ENCODE results near the gene ATPAF2.
"Not testable (repeated sequence)": the region's sequence is repeated elsewhere in the genome, so short reads cannot be mapped to it uniquely, and the experiment has no call there.

Gene ATPAF2

DNA sequence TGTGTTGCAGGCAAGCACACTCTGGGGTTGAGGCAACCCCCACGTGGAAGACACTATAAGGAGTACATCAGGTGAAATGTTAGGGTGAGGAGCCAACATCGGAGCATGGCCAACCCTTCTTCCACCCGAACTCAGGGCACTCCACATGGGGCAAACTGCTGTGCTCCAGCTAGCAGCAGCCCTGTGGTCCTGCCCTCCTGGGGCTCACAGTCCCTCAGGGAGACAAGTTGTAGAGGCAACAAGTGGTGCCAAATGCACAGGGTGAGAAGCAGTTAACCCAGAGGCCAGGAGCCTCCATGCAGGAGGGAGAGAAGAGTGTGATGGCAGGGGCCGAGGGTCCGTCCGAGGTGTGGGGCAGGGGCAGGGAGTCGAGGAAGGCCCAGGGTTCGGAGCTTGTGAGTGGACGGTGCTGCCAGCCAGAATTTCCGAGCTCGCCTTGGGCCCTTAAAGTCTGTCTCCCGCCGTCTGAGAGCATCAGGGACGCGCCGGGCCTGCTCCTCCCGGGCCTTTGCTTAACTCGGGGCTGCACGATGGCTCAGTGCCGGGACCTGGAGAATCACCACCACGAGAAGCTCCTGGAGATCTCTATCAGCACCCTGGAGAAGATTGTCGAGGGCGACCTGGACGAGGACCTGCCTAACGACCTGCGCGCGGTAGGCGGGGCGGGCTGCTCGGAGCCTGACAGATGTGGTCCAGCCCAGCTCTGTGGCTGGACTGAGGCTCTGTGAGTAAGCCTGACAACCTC, 32.3 kb downstream of the ATPAF2 start:
- Histone ChIP-seq H3K9me3 (ENCODE audit: insufficient read depth, low read depth, low read length) (no peaks in the 10 kb centered on the region), H3K4me1 (ENCODE audit: insufficient read depth, low read length) (no peaks in the 10 kb centered on the region), H3K27ac (ENCODE audit: low read length) (no peak overlapping the region), H3K36me3 (ENCODE audit: insufficient read depth, low read depth, low read length) (no peaks in the 10 kb centered on the region), H3K9ac (ENCODE audit: low read depth, low read length) (no peak overlapping the region), H3K27me3 (ENCODE audit: insufficient read depth, low read length) (no peaks in the 10 kb centered on the region), H3K4me3 (ENCODE audit: low read length) (no peak overlapping the region)

DNA sequence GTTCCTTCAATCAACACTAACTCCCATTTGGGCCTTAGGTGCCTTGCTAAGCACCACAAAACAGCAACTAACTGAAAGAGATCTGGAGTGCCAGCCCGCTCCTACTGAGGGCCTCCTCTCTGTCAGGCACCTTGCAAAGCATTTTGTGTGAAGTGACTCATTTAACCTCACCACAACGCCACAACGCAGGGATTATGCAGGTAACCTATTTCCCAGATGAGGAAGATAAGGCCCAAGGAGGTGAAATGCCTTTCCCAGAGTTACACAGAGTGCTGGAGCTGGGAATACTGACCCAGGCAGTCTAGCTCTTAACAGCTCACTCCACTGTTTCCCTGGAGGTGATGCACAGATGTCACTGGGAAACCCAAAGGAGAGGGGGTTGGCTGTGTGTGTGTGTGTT, 33.5 kb downstream of the ATPAF2 start:
- Histone ChIP-seq H3K27ac (ENCODE audit: low read length) (no peak overlapping the region), H3K36me3 (ENCODE audit: insufficient read depth, low read depth, low read length) (no peaks in the 10 kb centered on the region), H3K4me3 (ENCODE audit: low read length) (no peak overlapping the region), H3K9me3 (ENCODE audit: insufficient read depth, low read depth, low read length) (no peaks in the 10 kb centered on the region), H3K27me3 (ENCODE audit: insufficient read depth, low read length) (no peaks in the 10 kb centered on the region), H3K4me1 (ENCODE audit: insufficient read depth, low read length) (no peaks in the 10 kb centered on the region), H3K9ac (ENCODE audit: low read depth, low read length) (no peak overlapping the region)

DNA sequence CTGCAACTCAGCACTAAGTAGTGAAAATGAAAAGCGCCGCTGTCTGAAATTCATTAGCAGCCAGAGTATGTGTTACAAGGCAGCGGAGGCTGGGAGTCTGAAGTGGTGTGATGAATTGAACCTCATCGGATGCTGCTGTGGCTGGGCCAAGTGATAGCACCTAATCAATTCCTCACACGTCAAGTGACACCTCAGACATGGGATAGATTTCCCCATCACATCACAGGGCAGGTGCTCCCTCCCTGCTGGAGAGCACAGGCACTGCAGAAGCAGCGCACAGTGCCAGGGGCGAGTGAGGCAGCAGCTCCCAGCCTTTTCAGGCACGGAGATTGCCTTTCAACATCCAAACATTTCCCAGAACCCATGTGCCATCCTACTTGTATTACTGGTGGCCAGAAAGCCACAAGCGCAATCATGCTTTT, 34.1 kb downstream of the ATPAF2 start:
- no peaks in the 10 kb centered on the region for H3K4me1 ChIP-seq (ENCODE audit: insufficient read depth, low read length)
- H3K27me3 ChIP-seq (ENCODE audit: insufficient read depth, low read length), result no peaks in the 10 kb centered on the region
- no peak overlapping the region for H3K27ac ChIP-seq (ENCODE audit: low read length)
- H3K4me3 ChIP-seq (ENCODE audit: low read length), result no peak overlapping the region
- H3K9me3 ChIP-seq (ENCODE audit: insufficient read depth, low read depth, low read length), result no peaks in the 10 kb centered on the region
- H3K36me3 ChIP-seq (ENCODE audit: insufficient read depth, low read depth, low read length), result no peaks in the 10 kb centered on the region
- no peak overlapping the region for H3K9ac ChIP-seq (ENCODE audit: low read depth, low read length)

- H3K9ac ChIP-seq (ENCODE audit: low read depth, low read length), result no peak overlapping the region
- no peaks in the 10 kb centered on the region for H3K4me1 ChIP-seq (ENCODE audit: insufficient read depth, low read length)
- no peaks in the 10 kb centered on the region for H3K36me3 ChIP-seq (ENCODE audit: insufficient read depth, low read depth, low read length)
- H3K4me3 ChIP-seq (ENCODE audit: low read length), result no peak overlapping the region
- no peak overlapping the region for H3K27ac ChIP-seq (ENCODE audit: low read length)
- H3K9me3 ChIP-seq (ENCODE audit: insufficient read depth, low read depth, low read length), result no peaks in the 10 kb centered on the region
- no peaks in the 10 kb centered on the region for H3K27me3 ChIP-seq (ENCODE audit: insufficient read depth, low read length)
These were observed 34.6 kb downstream of the ATPAF2 start for GRCh38 chr17:18004345-18004744.

DNA sequence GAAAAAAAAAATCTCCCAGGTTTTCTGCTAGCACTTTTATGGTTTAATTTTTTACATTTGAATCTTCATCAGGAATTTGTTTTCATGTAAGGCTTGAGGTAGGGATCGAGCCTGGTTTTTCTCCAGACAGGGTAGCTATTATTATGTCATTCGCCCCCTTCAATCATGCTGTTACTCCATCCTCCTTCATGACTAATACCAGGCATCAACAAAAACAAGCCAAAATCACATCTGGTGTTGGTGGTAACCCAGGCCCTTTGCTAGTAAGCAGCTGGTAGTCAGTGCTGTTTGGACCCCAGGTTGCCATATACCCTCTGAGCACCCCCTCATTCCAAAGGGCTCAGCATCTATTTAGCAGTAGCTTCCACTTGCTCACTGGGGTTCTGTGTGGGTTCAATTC, 36.8 kb downstream of the ATPAF2 start:
- no peaks in the 10 kb centered on the region for H3K4me1 ChIP-seq (ENCODE audit: insufficient read depth, low read length)
- H3K9me3 ChIP-seq (ENCODE audit: insufficient read depth, low read depth, low read length), result no peaks in the 10 kb centered on the region
- no peaks in the 10 kb centered on the region for H3K36me3 ChIP-seq (ENCODE audit: insufficient read depth, low read depth, low read length)
- H3K27ac ChIP-seq (ENCODE audit: low read length), result no peak overlapping the region
- H3K9ac ChIP-seq (ENCODE audit: low read depth, low read length), result no peak overlapping the region
- no peak overlapping the region for H3K4me3 ChIP-seq (ENCODE audit: low read length)
- no peaks in the 10 kb centered on the region for H3K27me3 ChIP-seq (ENCODE audit: insufficient read depth, low read length)

DNA sequence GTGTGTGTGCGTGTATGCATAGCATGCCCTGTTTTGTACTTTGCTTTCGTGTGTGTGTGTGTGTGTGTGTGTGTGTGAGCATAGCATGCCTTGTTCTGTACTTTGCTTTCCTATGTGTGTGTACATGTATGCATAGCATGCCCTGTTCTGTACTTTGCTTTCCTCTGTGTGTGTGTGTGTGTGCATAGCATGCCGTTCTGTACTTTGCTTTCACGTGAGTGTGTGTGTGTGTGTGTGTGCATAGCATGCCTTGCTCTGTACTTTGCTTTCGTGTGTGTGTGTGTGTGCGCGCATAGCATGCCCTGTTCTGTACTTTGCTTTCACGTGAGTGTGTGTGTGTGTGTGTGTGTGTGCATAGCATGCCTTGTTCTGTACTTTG, 38.9 kb downstream of the ATPAF2 start:
- Histone ChIP-seq H3K27me3 (ENCODE audit: insufficient read depth, low read length) (no peaks in the 10 kb centered on the region), H3K36me3 (ENCODE audit: insufficient read depth, low read depth, low read length) (no peaks in the 10 kb centered on the region), H3K4me1 (ENCODE audit: insufficient read depth, low read length) (no peaks in the 10 kb centered on the region), H3K9ac (ENCODE audit: low read depth, low read length) (no peak overlapping the region), H3K27ac (ENCODE audit: low read length) (no peak overlapping the region), H3K9me3 (ENCODE audit: insufficient read depth, low read depth, low read length) (no peaks in the 10 kb centered on the region), H3K4me3 (ENCODE audit: low read length) (no peak overlapping the region)

DNA sequence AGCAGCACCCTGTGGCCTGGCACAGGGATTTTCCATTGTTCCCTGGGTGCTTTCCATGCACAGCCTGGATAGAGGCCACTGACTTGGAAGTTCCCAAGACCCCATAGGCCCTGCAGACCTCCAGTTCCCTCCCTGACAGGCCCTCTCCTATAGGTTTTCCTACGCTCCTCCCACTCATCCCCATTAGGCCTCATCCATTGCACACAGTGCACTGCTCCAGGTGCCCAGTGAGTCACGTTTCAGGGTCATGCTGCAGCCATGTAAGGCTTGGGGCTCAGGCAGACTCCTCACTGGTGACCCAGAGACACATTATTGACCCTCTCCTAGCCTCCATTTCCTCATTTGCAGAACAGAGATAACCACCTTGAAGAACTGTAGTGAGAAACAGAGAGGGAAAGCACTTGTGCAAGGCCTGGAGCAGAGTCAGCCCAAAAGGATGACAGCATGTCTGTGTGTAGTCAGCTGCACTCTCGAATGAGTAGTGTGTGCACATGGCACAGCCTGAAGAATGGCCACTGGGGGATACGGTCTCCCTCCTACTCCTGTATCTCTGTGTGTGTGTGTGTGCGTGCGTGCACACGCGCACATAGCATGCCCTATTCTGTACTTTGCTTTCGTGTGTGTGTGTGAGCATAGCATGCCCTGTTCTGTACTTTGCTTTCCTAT, 39.5 kb downstream of the ATPAF2 start:
- no peak overlapping the region for H3K4me3 ChIP-seq (ENCODE audit: low read length)
- H3K27ac ChIP-seq (ENCODE audit: low read length), result no peak overlapping the region
- no peaks in the 10 kb centered on the region for H3K9me3 ChIP-seq (ENCODE audit: insufficient read depth, low read depth, low read length)

DNA sequence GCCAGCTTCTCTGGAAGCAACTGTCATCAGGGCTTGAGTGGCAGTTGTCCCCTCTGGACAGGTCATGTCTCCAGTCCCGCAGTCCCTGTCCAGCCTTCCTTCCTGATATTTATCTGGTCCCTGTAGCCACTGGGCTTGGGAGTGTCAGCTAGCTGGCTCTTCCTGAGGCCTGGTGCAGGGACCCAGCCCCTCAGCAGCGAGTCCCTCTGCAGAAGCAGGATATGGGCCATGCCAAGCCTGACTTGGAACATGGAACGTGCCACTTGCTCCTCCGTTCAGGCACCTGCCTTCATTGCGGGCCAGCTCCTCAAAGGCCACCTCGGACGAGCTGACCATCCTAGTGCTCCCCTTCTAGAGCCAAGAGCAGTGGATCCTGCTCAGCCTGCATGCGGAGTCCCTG, 40.0 kb downstream of the ATPAF2 start:
- peaks cover 3% of the 10 kb centered on the region; the same call in 1 of the 2 replicates for H3K4me1 ChIP-seq (ENCODE audit: insufficient read depth, low read length)
- H3K9ac ChIP-seq (ENCODE audit: low read depth, low read length), result no peak overlapping the region
- no peaks in the 10 kb centered on the region for H3K9me3 ChIP-seq (ENCODE audit: insufficient read depth, low read depth, low read length)
- H3K27ac ChIP-seq (ENCODE audit: low read length), result no peak overlapping the region
- H3K36me3 ChIP-seq (ENCODE audit: insufficient read depth, low read depth, low read length), result no peaks in the 10 kb centered on the region
- H3K4me3 ChIP-seq (ENCODE audit: low read length), result no peak overlapping the region
- H3K27me3 ChIP-seq (ENCODE audit: insufficient read depth, low read length), result no peaks in the 10 kb centered on the region

More for the DNA sequence above, 39.5 kb downstream of the ATPAF2 start:
- H3K4me1 ChIP-seq (ENCODE audit: insufficient read depth, low read length), result peaks cover 2% of the 10 kb centered on the region; the same call in 1 of the 2 replicates
- no peaks in the 10 kb centered on the region for H3K36me3 ChIP-seq (ENCODE audit: insufficient read depth, low read depth, low read length)
- H3K9ac ChIP-seq (ENCODE audit: low read depth, low read length), result no peak overlapping the region
- no peaks in the 10 kb centered on the region for H3K27me3 ChIP-seq (ENCODE audit: insufficient read depth, low read length)

DNA sequence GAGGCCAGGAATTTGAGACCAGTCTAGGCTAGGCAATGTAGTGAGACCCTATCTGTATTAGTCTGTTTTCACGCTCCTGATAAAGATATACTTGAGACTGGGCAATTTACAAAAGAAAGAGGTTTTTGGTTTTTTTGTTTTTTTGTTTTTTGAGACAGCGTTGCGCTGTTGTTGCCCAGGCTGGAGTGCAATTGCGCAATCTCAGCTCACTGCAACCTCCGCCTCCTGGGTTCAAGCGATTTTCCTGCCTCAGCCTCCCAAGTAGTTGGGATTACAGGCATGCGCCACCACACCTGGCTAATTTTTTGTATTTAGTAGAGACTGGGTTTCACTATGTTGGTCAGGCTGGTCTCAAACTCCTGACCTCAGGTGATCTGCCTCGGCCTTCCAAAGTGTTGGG, 43.1 kb downstream of the ATPAF2 start:
- not testable (repeated sequence) for H3K9me3 ChIP-seq (ENCODE audit: insufficient read depth, low read depth, low read length); H3K9ac ChIP-seq (ENCODE audit: low read depth, low read length); H3K27ac ChIP-seq (ENCODE audit: low read length); H3K4me3 ChIP-seq (ENCODE audit: low read length); H3K36me3 ChIP-seq (ENCODE audit: insufficient read depth, low read depth, low read length); H3K4me1 ChIP-seq (ENCODE audit: insufficient read depth, low read length); H3K27me3 ChIP-seq (ENCODE audit: insufficient read depth, low read length)

DNA sequence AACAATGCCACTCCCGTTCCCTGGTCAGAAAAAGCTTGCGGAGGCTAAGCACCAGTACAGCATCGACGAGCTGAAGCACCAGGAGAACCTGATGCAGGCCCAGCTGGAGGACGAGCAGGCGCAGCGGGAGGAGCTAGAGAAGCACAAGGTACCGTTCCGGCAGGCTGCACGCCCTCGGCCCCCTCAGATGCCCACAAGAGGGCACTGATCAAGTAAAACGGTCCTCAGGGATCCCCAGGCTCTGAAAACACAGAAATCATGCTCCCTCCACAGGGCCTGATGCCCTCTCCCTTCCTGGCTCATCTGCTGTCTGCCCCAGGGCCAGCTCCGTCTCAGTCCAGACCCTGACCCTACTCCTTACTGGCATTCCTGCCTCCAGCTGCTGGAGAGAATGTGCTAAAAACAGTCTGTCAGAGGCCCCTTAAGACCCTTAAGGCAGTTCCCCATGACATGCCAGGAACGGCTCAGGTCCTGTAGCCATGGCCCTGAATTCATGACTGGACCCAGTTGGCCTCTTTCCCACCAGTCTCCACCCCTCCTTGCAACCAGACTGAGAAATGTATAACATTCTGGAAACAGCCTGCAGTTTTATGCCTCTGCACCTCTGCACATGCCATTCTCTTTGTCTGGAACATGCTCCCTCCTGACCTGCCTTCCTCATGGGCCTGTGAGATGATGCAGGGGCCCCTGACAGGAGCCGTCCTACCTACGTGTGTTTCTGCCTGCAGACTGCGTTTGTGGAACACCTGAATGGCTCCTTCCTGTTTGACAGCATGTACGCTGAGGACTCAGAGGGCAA, 44.5 kb downstream of the ATPAF2 start:
- no peak overlapping the region for H3K4me3 ChIP-seq (ENCODE audit: low read length)
- H3K27me3 ChIP-seq (ENCODE audit: insufficient read depth, low read length), result no peaks in the 10 kb centered on the region
- H3K9ac ChIP-seq (ENCODE audit: low read depth, low read length), result no peak overlapping the region
- no peak overlapping the region for H3K27ac ChIP-seq (ENCODE audit: low read length)
- peaks cover 3% of the 10 kb centered on the region; the same call in 1 of the 2 replicates for H3K4me1 ChIP-seq (ENCODE audit: insufficient read depth, low read length)
- H3K36me3 ChIP-seq (ENCODE audit: insufficient read depth, low read depth, low read length), result no peaks in the 10 kb centered on the region
- H3K9me3 ChIP-seq (ENCODE audit: insufficient read depth, low read depth, low read length), result no peaks in the 10 kb centered on the region

DNA sequence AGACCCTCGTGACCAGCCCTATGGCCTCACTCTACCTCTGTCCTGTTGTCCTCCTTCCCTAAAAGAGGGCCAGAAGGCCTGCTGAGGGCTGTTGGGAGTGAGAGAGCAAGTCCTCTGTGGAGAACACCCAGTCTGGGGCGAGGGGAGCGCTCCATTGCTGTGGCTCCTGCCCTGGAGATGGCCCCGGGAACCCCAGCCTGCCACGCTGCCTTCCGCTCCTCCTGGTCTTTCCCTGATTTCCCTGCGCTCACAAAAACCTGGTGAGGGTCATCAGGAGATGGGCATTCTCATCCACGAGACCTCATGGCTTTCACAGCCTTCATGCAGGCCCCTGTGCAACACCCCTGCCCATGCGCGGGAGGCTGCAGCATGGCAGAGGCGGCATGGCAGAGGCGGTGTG, 45.1 kb downstream of the ATPAF2 start:
- Histone ChIP-seq H3K9ac (ENCODE audit: low read depth, low read length) (no peak overlapping the region), H3K27ac (ENCODE audit: low read length) (no peak overlapping the region), H3K36me3 (ENCODE audit: insufficient read depth, low read depth, low read length) (no peaks in the 10 kb centered on the region)

More for the DNA sequence above, 45.1 kb downstream of the ATPAF2 start:
- no peaks in the 10 kb centered on the region for H3K27me3 ChIP-seq (ENCODE audit: insufficient read depth, low read length)
- no peak overlapping the region for H3K4me3 ChIP-seq (ENCODE audit: low read length)
- no peaks in the 10 kb centered on the region for H3K9me3 ChIP-seq (ENCODE audit: insufficient read depth, low read depth, low read length)
- H3K4me1 ChIP-seq (ENCODE audit: insufficient read depth, low read length), result peaks cover 3% of the 10 kb centered on the region; the same call in 1 of the 2 replicates

Data from iPS-20b (cell line).